Heart left ventricle (tissue), 13 donors: ENCODE data around the gene MRPS35.

Experiments used
- POLR2A ChIP-seq, 2 donors: fragments of 450-650 bp; IDR thresholded peaks; one replicate each; pipeline ENCODE4 v1.6.1; 2017; ENCODE audit warnings: antibody characterized with exemption in 2 of 2, mild to moderate bottlenecking in 2 of 2, moderate library complexity in 2 of 2
- TF ChIP-seq, protein P1 (sequence below), 12 donors: fragments of 200-600 bp; sonication (generic) in 4 of 12; IDR thresholded peaks; one replicate each; pipeline versions ENCODE4 v1.5.0 to v1.8.0; 2018 to 2022; ENCODE audit warnings: antibody characterized with exemption in 12 of 12, mild to moderate bottlenecking in 5 of 12
- donor health status: ischemic (EF 13 %, LVEDD 7.1; RV severe dilation, severe dysfunction).
- donor health status: DM: no; HTN: yes; CAD: no.
- donor health status: DM: no; HTN: no; CAD: no.
- donor health status: ischemic (EF 25% LVEDD 6.9; RV normal size, moderate dysfunction).
- donor health status: ischemic (EF 25% LVEDD 5.7; RV mildly dilated, moderate dysfunction).
- donor health status: ischemic (EF 35%, LVEDD 5.7; RV mildly dilated, moderate dysfunction).
- donor health status: nonischemic (EF 11% LVEDD 7.7; RV severe dilation, severe dysfunction).
- donor health status: DM: yes; HTN: yes; CAD: no.
- donor health status: PGD.
- donor health status: ischemic (EF 29% LVEDD 5.4; RV normal size, mild dysfunction).
- donor health status: nonischemic (EF 23%, LVEDD 6.1; RV moderate dilation, normal function).

DNA sequence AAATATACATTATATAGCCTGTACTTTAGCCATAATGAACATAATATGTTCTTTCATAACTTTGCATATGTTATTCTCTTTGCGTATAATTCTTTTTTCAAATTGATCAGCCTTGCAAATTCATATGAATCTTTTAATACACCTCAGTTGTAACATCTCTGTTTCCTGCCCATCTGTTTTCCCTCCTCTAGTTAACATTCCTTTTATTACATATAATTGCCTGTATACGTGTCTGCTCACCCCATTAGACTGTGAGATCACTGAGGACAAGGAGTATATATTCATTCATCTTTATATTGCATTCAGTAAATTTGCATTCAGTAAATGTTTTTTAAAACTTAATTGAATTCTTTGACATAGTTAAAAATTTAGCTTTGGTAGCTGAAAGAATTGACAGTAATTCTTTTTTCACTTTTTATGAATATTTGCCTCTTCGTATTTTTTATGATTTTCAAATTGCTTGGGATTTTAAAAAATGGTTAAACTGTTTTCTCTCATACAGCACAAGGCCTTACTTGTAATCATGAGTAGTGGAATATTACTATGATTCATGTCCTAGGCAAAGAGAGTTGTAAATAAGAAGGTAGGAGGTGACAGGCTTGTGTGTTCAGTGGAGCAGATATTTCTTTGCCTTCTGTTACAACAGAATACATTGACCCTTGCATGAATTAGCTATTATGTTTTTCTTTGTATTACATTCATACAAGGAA lies 36.6 kb downstream of the MRPS35 start:
- TF ChIP-seq, protein P1, sequence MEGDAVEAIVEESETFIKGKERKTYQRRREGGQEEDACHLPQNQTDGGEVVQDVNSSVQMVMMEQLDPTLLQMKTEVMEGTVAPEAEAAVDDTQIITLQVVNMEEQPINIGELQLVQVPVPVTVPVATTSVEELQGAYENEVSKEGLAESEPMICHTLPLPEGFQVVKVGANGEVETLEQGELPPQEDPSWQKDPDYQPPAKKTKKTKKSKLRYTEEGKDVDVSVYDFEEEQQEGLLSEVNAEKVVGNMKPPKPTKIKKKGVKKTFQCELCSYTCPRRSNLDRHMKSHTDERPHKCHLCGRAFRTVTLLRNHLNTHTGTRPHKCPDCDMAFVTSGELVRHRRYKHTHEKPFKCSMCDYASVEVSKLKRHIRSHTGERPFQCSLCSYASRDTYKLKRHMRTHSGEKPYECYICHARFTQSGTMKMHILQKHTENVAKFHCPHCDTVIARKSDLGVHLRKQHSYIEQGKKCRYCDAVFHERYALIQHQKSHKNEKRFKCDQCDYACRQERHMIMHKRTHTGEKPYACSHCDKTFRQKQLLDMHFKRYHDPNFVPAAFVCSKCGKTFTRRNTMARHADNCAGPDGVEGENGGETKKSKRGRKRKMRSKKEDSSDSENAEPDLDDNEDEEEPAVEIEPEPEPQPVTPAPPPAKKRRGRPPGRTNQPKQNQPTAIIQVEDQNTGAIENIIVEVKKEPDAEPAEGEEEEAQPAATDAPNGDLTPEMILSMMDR (IDR thresholded peaks at IDR 0.05) = no peak
- no peak for TF ChIP-seq POLR2A (IDR thresholded peaks at IDR 0.05)
